IMR-90 (cell line): ENCODE results near the gene RNF144A. TPM values are rescaled to one million over a fixed set of nuclear protein-coding genes. Genes with fewer than 3 reads are reported as not detected.

Source experiments
- ATAC-seq: fragments of 200-7000 bp; cut with Tn5 transposase; 2 replicates; pipeline ENCODE4 v1.9.1; 2020; ENCODE audit warnings: low read depth, mild to moderate bottlenecking, moderate library complexity
- BruUV-seq: library from RNA; stranded (reverse); fragments of 400-500 nt; replicated peaks from 2 replicates; lab custom pipeline; 2021; lab: Mats Ljungman, UMichigan
- CTCF ChIA-PET: fragments of 300-600 bp; formaldehyde crosslinking; extraction: SDS; loops from one replicate; lab custom pipeline; 2021; ENCODE audit warnings: antibody characterized with exemption; lab: Yijun Ruan, JAX
- POLR2A ChIA-PET: fragments of 300-600 bp; sonication (Branson Sonifier 250); formaldehyde crosslinking; loops from one replicate; lab custom pipeline; 2022; ENCODE audit warnings: antibody characterized with exemption; ENCODE audit not compliant: unreplicated experiment; lab: Charles Lee
- DNase-seq: peaks from one replicate; pipeline ENCODE4 v3.0.0; 2013
- H2AFZ ChIP-seq: replicated peaks from 2 replicates; pipeline ENCODE3; 2013; ENCODE audit warnings: low read length, mild to moderate bottlenecking; ENCODE audit not compliant: poor library complexity
- H2AK5ac ChIP-seq: 2 replicates; pipeline ENCODE4 v1.6.1; 2013; ENCODE audit warnings: low read depth, low read length, inconsistent platforms
- H2AK9ac ChIP-seq: replicated peaks from 2 replicates; pipeline ENCODE3; 2013; ENCODE audit warnings: mild to moderate bottlenecking, low read depth, low read length, moderate library complexity; ENCODE audit not compliant: poor library complexity
- H2BK120ac ChIP-seq: 2 replicates; pipeline ENCODE4 v1.6.1; 2013; ENCODE audit warnings: low read depth, low read length, inconsistent platforms
- H2BK15ac ChIP-seq: 3 replicates; pipeline ENCODE4 v1.6.1; 2013; ENCODE audit warnings: low read depth, low read length, inconsistent platforms
- H2BK20ac ChIP-seq: 2 replicates; pipeline ENCODE4 v1.6.1; 2013; ENCODE audit warnings: low read depth, mild to moderate bottlenecking, inconsistent platforms, low read length, moderate library complexity
- H2BK5ac ChIP-seq: 2 replicates; pipeline ENCODE4 v1.6.1; 2013; ENCODE audit warnings: mild to moderate bottlenecking, low read depth, low read length, inconsistent platforms; ENCODE audit not compliant: poor library complexity, severe bottlenecking
- H3K14ac ChIP-seq: replicated peaks from 2 replicates; pipeline ENCODE4 v1.6.1; 2013; ENCODE audit warnings: low read depth, low read length, inconsistent platforms
- H3K18ac ChIP-seq: 2 replicates; pipeline ENCODE4 v1.6.1; 2013; ENCODE audit warnings: low read depth, low read length, control low read depth
- H3K23ac ChIP-seq: 2 replicates; pipeline ENCODE4 v1.6.1; 2013; ENCODE audit warnings: low read depth, low read length, inconsistent platforms
- H3K27ac ChIP-seq: 2 replicates; pipeline ENCODE4 v1.5.1; 2013; ENCODE audit warnings: mild to moderate bottlenecking, control low read depth, low read length; ENCODE audit not compliant: insufficient read depth
- H3K27me3 ChIP-seq: 2 replicates; pipeline ENCODE4 v1.6.1; 2013; ENCODE audit warnings: low read length; ENCODE audit not compliant: control insufficient read depth, insufficient read depth
- H3K36me3 ChIP-seq: 2 replicates; pipeline ENCODE4 v1.6.1; 2013; ENCODE audit warnings: low read length, mixed read lengths; ENCODE audit not compliant: control insufficient read depth, insufficient read depth
- H3K4ac ChIP-seq: 2 replicates; pipeline ENCODE4 v1.6.1; 2013; ENCODE audit warnings: low read depth, low read length, inconsistent platforms
- H3K4me1 ChIP-seq: 2 replicates; pipeline ENCODE4 v1.6.1; 2013; ENCODE audit warnings: low read length, mixed read lengths; ENCODE audit not compliant: control insufficient read depth, insufficient read depth
- H3K4me2 ChIP-seq: 2 replicates; pipeline ENCODE4 v1.6.1; 2013; ENCODE audit warnings: low read depth, mild to moderate bottlenecking, control low read depth, low read length, moderate library complexity
- H3K4me3 ChIP-seq: 2 replicates; pipeline ENCODE4 v1.5.1; 2013; ENCODE audit warnings: low read depth, mild to moderate bottlenecking, control low read depth, low read length, moderate library complexity; ENCODE audit not compliant: insufficient read depth
- H3K56ac ChIP-seq: 2 replicates; pipeline ENCODE4 v1.6.1; 2013; ENCODE audit warnings: low read length, inconsistent platforms; ENCODE audit not compliant: insufficient read depth; ENCODE audit errors: extremely low read depth
- H3K79me1 ChIP-seq, 2 experiments: 2 replicates each; pipeline ENCODE4 v1.6.1; 2013; ENCODE audit warnings: low read length in 2 of 2, inconsistent platforms in 1 of 2, low read depth in 1 of 2
- H3K9ac ChIP-seq: 2 replicates; pipeline ENCODE4 v1.6.1; 2013; ENCODE audit warnings: low read depth, low read length, control low read depth
- H3K9me1 ChIP-seq: 2 replicates; pipeline ENCODE4 v1.6.1; 2013; ENCODE audit warnings: low read length, inconsistent platforms; ENCODE audit not compliant: insufficient read depth
- H3K9me3 ChIP-seq: 2 replicates; pipeline ENCODE4 v1.6.1; 2013; ENCODE audit warnings: low read length; ENCODE audit not compliant: control insufficient read depth, insufficient read depth
- H4K20me1 ChIP-seq: 2 replicates; pipeline ENCODE4 v1.6.1; 2013; ENCODE audit warnings: low read length, inconsistent platforms; ENCODE audit not compliant: insufficient read depth
- H4K5ac ChIP-seq: 2 replicates; pipeline ENCODE4 v1.6.1; 2013; ENCODE audit warnings: mild to moderate bottlenecking, low read depth, low read length, control low read depth
- H4K8ac ChIP-seq, 2 experiments: 2 replicates each; pipeline ENCODE4 v1.6.1; 2013; ENCODE audit warnings: low read depth in 2 of 2, low read length in 2 of 2, control low read depth in 1 of 2, inconsistent platforms in 1 of 2
- H4K91ac ChIP-seq: 2 replicates; pipeline ENCODE4 v1.6.1; 2013; ENCODE audit warnings: low read depth, low read length, inconsistent platforms; ENCODE audit not compliant: insufficient read depth
- BHLHE40 ChIP-seq: fragments of 150-350 bp; IDR thresholded peaks from 2 replicates; pipeline ENCODE4 v1.6.1; 2016; ENCODE audit warnings: mild to moderate bottlenecking, low read depth, low read length
- CEBPB ChIP-seq: IDR thresholded peaks from 2 replicates; pipeline ENCODE4 v1.6.1; 2012; ENCODE audit warnings: low read depth, low read length, improper control_type of control experiment
- CHD1 ChIP-seq: IDR thresholded peaks from 2 replicates; pipeline ENCODE4 v1.6.1; 2012; ENCODE audit warnings: low read depth, low read length, improper control_type of control experiment
- FOS ChIP-seq: fragments of 150-350 bp; IDR thresholded peaks from 2 replicates; pipeline ENCODE4 v1.6.1; 2016; ENCODE audit warnings: low read depth, low read length
- MAFK ChIP-seq: IDR thresholded peaks from 2 replicates; pipeline ENCODE4 v1.6.1; 2012; ENCODE audit warnings: low read depth, low read length, improper control_type of control experiment
- MAZ ChIP-seq: IDR thresholded peaks from 2 replicates; pipeline ENCODE4 v1.6.1; 2012; ENCODE audit warnings: low read depth, mild to moderate bottlenecking, low read length, improper control_type of control experiment, moderate library complexity, borderline replicate concordance
- MXI1 ChIP-seq: IDR thresholded peaks from 2 replicates; pipeline ENCODE4 v1.6.1; 2012; ENCODE audit warnings: low read depth, mild to moderate bottlenecking, low read length, moderate library complexity, borderline replicate concordance
- NFE2L2 ChIP-seq: fragments of 150-350 bp; IDR thresholded peaks from 2 replicates; pipeline ENCODE4 v1.6.1; 2016; ENCODE audit warnings: low read depth, mild to moderate bottlenecking, low read length
- POLR2A ChIP-seq: IDR thresholded peaks from 2 replicates; pipeline ENCODE4 v1.6.1; 2012; ENCODE audit warnings: mild to moderate bottlenecking, low read depth, low read length
- RAD21 ChIP-seq: IDR thresholded peaks from 2 replicates; pipeline ENCODE4 v1.6.1; 2012; ENCODE audit warnings: low read length, improper control_type of control experiment
- RCOR1 ChIP-seq: IDR thresholded peaks from 2 replicates; pipeline ENCODE4 v1.6.1; 2012; ENCODE audit warnings: mild to moderate bottlenecking, low read length, improper control_type of control experiment; ENCODE audit not compliant: insufficient replicate concordance
- RFX5 ChIP-seq: IDR thresholded peaks from 2 replicates; pipeline ENCODE4 v1.8.0; 2012; ENCODE audit warnings: low read depth, mild to moderate bottlenecking, low read length, moderate library complexity
- SMC3 ChIP-seq: fragments of 150-350 bp; IDR thresholded peaks from 2 replicates; pipeline ENCODE4 v1.6.1; 2016; ENCODE audit warnings: low read depth, mild to moderate bottlenecking, antibody characterized with exemption, low read length, moderate library complexity
- WGBS, 2 experiments: methylation state at CpG; one replicate each; pipeline versions ENCODE4 v1.1.5 to v1.1.7; 2013; ENCODE audit warnings: missing lambda C conversion rate in 2 of 2; ENCODE audit not compliant: insufficient read length in 1 of 2; ENCODE audit errors: extremely low coverage in 2 of 2; 5-methylcytosine and 5-hydroxymethylcytosine counted together
- dilution Hi-C: fragments of 300-500 bp; cut with HindIII; formaldehyde crosslinking; loops from one replicate; pipeline ENCODE4 v1.14.3; 2018; ENCODE audit warnings: low sequenced_read_pairs; ENCODE audit not compliant: unreplicated experiment
- in situ Hi-C: fragments of 300-500 bp; cut with MboI; formaldehyde crosslinking; loops from 3 replicates; pipeline ENCODE4 v1.14.3; 2019; ENCODE audit warnings: low sequenced_read_pairs, inconsistent platforms, mixed read lengths
- intact Hi-C: fragments of 100-400 bp; cut with micrococcal nuclease; formaldehyde crosslinking; loops from 2 replicates; pipeline ENCODE4 v1.10.0; 2022
- polyA plus RNA-seq, 3 experiments: library from polyadenylated mRNA; depleted of rRNA; stranded (reverse); fragments of >200 nt; gene quantifications; 2 replicates each; pipeline ENCODE4 v1.2.3, GENCODE V29; 2012; ENCODE audit warnings: low replicate concordance in 1 of 3
- total RNA-seq: library from RNA; depleted of rRNA; stranded (reverse); fragments of >200 nt; gene quantifications from 2 replicates; pipeline ENCODE4 v1.2.3, GENCODE V29; 2012
- TF ChIP-seq, protein P1 (sequence below): fragments of 150-350 bp; IDR thresholded peaks from 2 replicates; pipeline ENCODE4 v1.6.1; 2017; ENCODE audit warnings: mild to moderate bottlenecking, antibody characterized with exemption, low read length, low read depth
- TF ChIP-seq, protein P2 (sequence below): conservative IDR thresholded peaks from 2 replicates; pipeline ENCODE4 v1.5.1; 2012; ENCODE audit warnings: mild to moderate bottlenecking, low read depth, low read length, improper control_type of control experiment
- TF ChIP-seq, protein P3 (sequence below): fragments of 150-350 bp; IDR thresholded peaks from 2 replicates; pipeline ENCODE4 v1.6.1; 2016; ENCODE audit warnings: low read depth, mild to moderate bottlenecking, low read length, moderate library complexity, borderline replicate concordance

Gene RNF144A
- total and polyA plus RNA-seq, 2 of the 4 experiments (the other 2 are of a cell fraction), result 0.18 to 0.26 TPM

DNA sequence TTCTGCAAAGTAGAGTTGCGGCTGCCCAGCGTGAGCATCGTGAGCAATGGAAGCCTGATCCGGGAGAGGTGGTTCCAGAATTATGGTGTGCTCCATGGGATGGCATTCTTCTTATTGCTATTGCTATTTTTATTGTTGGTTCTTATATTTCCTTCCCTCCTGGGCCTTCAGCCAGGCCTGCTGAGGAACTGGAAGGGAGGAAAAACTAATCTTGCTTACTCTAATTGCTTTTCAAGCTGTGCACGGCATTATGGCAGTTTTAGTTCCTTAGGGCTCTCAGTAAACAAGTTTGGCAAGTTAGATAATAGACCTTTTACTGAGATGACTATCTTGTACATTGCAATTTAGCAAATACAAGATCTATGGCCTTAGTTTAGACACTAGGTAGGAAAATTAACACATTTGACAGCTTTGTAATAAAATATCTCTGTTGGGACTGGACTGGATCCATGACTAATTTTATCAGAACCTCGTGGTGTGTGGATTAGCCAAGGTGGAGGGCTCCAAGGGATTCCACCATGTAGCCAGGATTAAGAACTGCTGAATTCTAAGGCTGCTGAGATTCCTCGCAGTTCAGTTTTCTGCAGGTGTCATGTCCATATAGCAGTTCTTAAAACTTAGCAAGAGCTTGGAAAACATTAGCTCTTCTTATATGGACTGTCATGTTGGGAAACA is 33.6 kb upstream of the RNF144A start:
- H3K79me1 ChIP-seq, result no peaks in the 10 kb centered on the region
- dilution Hi-C loops, result no loop called here
- no TSS peak for BruUV-seq

More for the DNA sequence above, 33.6 kb upstream of the RNF144A start:
- no peak overlapping the region for H2BK15ac ChIP-seq
- H3K4me3 ChIP-seq, result no peak overlapping the region
- ChIA-PET POLR2A (no interaction called here), CTCF (no interaction called here)
- ATAC-seq, result no peak
- no peak overlapping the region for H4K5ac ChIP-seq
- H3K27me3 ChIP-seq, result no peaks in the 10 kb centered on the region
- H4K8ac ChIP-seq, result no peak overlapping the region
- no peaks in the 10 kb centered on the region for H3K9me3 ChIP-seq
- no peak overlapping the region for H3K18ac ChIP-seq
- in situ Hi-C loops, result no loop called here
- no peak overlapping the region for H3K4ac ChIP-seq
- WGBS, 2 experiments, result no CpG with 5 or more reads among the region's 7 CpGs
- intact Hi-C loops, result no loop called here
- H3K14ac ChIP-seq, result no peak overlapping the region
- H3K9me1 ChIP-seq, result no peaks in the 10 kb centered on the region
- DNase-seq, result no peak
- no peak overlapping the region for H4K91ac ChIP-seq
- H3K56ac ChIP-seq, result no peak overlapping the region
- no peak overlapping the region for H2AK5ac ChIP-seq
- no peak overlapping the region for H3K27ac ChIP-seq
- TF ChIP-seq RCOR1 (no peak), POLR2A (no peak), RAD21 (no peak), CEBPB (no peak), RFX5 (no peak), MAFK (no peak), BHLHE40 (no peak), MXI1 (no peak), SMC3 (no peak), FOS (no peak), MAZ (no peak), NFE2L2 (no peak), CHD1 (no peak)
- TF ChIP-seq, protein P1, sequence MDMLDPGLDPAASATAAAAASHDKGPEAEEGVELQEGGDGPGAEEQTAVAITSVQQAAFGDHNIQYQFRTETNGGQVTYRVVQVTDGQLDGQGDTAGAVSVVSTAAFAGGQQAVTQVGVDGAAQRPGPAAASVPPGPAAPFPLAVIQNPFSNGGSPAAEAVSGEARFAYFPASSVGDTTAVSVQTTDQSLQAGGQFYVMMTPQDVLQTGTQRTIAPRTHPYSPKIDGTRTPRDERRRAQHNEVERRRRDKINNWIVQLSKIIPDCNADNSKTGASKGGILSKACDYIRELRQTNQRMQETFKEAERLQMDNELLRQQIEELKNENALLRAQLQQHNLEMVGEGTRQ, result no peak
- TF ChIP-seq, protein P2, sequence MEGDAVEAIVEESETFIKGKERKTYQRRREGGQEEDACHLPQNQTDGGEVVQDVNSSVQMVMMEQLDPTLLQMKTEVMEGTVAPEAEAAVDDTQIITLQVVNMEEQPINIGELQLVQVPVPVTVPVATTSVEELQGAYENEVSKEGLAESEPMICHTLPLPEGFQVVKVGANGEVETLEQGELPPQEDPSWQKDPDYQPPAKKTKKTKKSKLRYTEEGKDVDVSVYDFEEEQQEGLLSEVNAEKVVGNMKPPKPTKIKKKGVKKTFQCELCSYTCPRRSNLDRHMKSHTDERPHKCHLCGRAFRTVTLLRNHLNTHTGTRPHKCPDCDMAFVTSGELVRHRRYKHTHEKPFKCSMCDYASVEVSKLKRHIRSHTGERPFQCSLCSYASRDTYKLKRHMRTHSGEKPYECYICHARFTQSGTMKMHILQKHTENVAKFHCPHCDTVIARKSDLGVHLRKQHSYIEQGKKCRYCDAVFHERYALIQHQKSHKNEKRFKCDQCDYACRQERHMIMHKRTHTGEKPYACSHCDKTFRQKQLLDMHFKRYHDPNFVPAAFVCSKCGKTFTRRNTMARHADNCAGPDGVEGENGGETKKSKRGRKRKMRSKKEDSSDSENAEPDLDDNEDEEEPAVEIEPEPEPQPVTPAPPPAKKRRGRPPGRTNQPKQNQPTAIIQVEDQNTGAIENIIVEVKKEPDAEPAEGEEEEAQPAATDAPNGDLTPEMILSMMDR, result no peak
- TF ChIP-seq, protein P3, sequence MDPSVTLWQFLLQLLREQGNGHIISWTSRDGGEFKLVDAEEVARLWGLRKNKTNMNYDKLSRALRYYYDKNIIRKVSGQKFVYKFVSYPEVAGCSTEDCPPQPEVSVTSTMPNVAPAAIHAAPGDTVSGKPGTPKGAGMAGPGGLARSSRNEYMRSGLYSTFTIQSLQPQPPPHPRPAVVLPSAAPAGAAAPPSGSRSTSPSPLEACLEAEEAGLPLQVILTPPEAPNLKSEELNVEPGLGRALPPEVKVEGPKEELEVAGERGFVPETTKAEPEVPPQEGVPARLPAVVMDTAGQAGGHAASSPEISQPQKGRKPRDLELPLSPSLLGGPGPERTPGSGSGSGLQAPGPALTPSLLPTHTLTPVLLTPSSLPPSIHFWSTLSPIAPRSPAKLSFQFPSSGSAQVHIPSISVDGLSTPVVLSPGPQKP, result no peak
- H3K36me3 ChIP-seq, result no peaks in the 10 kb centered on the region
- H2BK20ac ChIP-seq, result no peak overlapping the region
- H3K23ac ChIP-seq, result no peak overlapping the region
- H3K4me1 ChIP-seq, result no peaks in the 10 kb centered on the region
- H3K4me2 ChIP-seq, result no peak overlapping the region
- H2AFZ ChIP-seq, result no peak overlapping the region
- no peak overlapping the region for H2AK9ac ChIP-seq
- no peak overlapping the region for H2BK120ac ChIP-seq
- H4K20me1 ChIP-seq, result no peaks in the 10 kb centered on the region
- no peak overlapping the region for H2BK5ac ChIP-seq
- H3K9ac ChIP-seq, result no peak overlapping the region
